Gastrocnemius medialis (tissue), 4 donors: ENCODE results near the gene SMARCE1.

Experiments
- POLR2A ChIP-seq, 2 donors: fragments of 450-650 bp; IDR thresholded peaks; one replicate each; pipeline ENCODE4 v1.6.1; 2017; ENCODE audit warnings: antibody characterized with exemption in 2 of 2, mild to moderate bottlenecking in 2 of 2, moderate library complexity in 2 of 2
- TF ChIP-seq, protein P1 (sequence below), 5 experiments: fragments of 450-650 bp in 3 of 5; fragments of 200-600 bp in 2 of 5; sonication (generic) in 2 of 5; IDR thresholded peaks in 4 of 5; conservative IDR thresholded peaks in 1 of 5; 1 replicate in 4 of 5; 2 replicates in 1 of 5; pipeline ENCODE4 v1.5.1; 2016 to 2019; ENCODE audit warnings: antibody characterized with exemption in 5 of 5, mild to moderate bottlenecking in 3 of 5, moderate library complexity in 3 of 5

DNA sequence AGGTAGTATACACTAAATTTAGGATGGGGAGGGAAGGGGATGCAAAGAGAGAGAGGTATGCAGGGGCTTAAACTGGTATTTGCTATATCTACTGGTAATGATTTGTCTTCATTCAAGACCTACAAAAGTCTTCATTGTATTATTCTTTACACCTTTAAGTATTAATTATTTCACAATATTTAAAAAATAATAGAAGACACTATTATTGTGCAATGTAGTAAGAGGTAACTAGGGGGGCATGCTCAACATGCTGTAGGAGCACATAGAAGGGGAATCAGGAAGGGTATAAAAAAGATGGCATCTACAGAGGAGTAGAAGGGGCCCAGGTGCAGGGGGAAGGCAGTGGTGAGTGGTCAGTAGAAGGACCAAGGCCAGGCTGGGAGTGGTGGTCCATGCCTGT lies 67.5 kb downstream of the SMARCE1 start:
- TF ChIP-seq, protein P1, sequence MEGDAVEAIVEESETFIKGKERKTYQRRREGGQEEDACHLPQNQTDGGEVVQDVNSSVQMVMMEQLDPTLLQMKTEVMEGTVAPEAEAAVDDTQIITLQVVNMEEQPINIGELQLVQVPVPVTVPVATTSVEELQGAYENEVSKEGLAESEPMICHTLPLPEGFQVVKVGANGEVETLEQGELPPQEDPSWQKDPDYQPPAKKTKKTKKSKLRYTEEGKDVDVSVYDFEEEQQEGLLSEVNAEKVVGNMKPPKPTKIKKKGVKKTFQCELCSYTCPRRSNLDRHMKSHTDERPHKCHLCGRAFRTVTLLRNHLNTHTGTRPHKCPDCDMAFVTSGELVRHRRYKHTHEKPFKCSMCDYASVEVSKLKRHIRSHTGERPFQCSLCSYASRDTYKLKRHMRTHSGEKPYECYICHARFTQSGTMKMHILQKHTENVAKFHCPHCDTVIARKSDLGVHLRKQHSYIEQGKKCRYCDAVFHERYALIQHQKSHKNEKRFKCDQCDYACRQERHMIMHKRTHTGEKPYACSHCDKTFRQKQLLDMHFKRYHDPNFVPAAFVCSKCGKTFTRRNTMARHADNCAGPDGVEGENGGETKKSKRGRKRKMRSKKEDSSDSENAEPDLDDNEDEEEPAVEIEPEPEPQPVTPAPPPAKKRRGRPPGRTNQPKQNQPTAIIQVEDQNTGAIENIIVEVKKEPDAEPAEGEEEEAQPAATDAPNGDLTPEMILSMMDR (IDR thresholded peaks at IDR 0.05 in 4 of 5, conservative IDR thresholded peaks at IDR 0.05 in 1 of 5) = no peak
- no peak for TF ChIP-seq POLR2A (IDR thresholded peaks at IDR 0.05)
